Trophoblast cell (in vitro differentiated cells and primary cell): ENCODE measurements around the gene ELAVL3.

ENCODE experiments used
- DNase-seq, 2 donors: peaks; one replicate each; pipeline ENCODE4 v3.0.0-alpha.2; 2016
- H2AFZ ChIP-seq: 2 replicates; pipeline ENCODE4 v1.6.1; 2013; ENCODE audit warnings: low read length, moderate library complexity, mild to moderate bottlenecking; ENCODE audit not compliant: insufficient read depth, poor library complexity
- H2AK5ac ChIP-seq: 2 replicates; pipeline ENCODE4 v1.6.1; 2013; ENCODE audit warnings: mild to moderate bottlenecking, low read length
- H2BK120ac ChIP-seq: 2 replicates; pipeline ENCODE4 v1.6.1; 2013; ENCODE audit warnings: low read length, mild to moderate bottlenecking, moderate library complexity; ENCODE audit not compliant: insufficient read depth, poor library complexity
- H2BK12ac ChIP-seq: 2 replicates; pipeline ENCODE4 v1.6.1; 2013; ENCODE audit warnings: mild to moderate bottlenecking, low read length, moderate library complexity
- H2BK5ac ChIP-seq: 2 replicates; pipeline ENCODE4 v1.6.1; 2013; ENCODE audit warnings: low read length, low read depth, moderate library complexity, mild to moderate bottlenecking; ENCODE audit not compliant: poor library complexity
- H3K14ac ChIP-seq: 2 replicates; pipeline ENCODE4 v1.6.1; 2013; ENCODE audit warnings: mild to moderate bottlenecking, low read length
- H3K18ac ChIP-seq: 2 replicates; pipeline ENCODE4 v1.6.1; 2013; ENCODE audit warnings: mild to moderate bottlenecking, low read length
- H3K23ac ChIP-seq: 2 replicates; pipeline ENCODE4 v1.6.1; 2013; ENCODE audit warnings: low read length
- H3K27ac ChIP-seq: 2 replicates; pipeline ENCODE4 v1.5.1; 2013; ENCODE audit warnings: low read depth, mild to moderate bottlenecking, inconsistent platforms, low read length, moderate library complexity
- H3K27me3 ChIP-seq: 2 replicates; pipeline ENCODE4 v1.6.1; 2013; ENCODE audit warnings: inconsistent platforms, mild to moderate bottlenecking, low read length, moderate library complexity; ENCODE audit not compliant: insufficient read depth
- H3K36me3 ChIP-seq, 2 experiments: 1 replicate in 1 of 2; 2 replicates in 1 of 2; pipeline ENCODE4 v1.6.1; 2013; ENCODE audit warnings: low read length in 2 of 2, mild to moderate bottlenecking in 2 of 2, moderate library complexity in 1 of 2; ENCODE audit not compliant: insufficient read depth in 2 of 2, control insufficient read depth in 1 of 2
- H3K4ac ChIP-seq: 2 replicates; pipeline ENCODE4 v1.6.1; 2013; ENCODE audit warnings: low read depth, mild to moderate bottlenecking, low read length, moderate library complexity
- H3K4me1 ChIP-seq, 2 experiments: 1 replicate in 1 of 2; 2 replicates in 1 of 2; pipeline ENCODE4 v1.6.1; 2013; ENCODE audit warnings: low read length in 2 of 2, mild to moderate bottlenecking in 2 of 2, moderate library complexity in 1 of 2; ENCODE audit not compliant: insufficient read depth in 2 of 2, control insufficient read depth in 1 of 2
- H3K4me2 ChIP-seq: 2 replicates; pipeline ENCODE4 v1.6.1; 2013; ENCODE audit warnings: inconsistent platforms, mild to moderate bottlenecking, low read length, moderate library complexity
- H3K4me3 ChIP-seq: 2 replicates; pipeline ENCODE4 v1.5.1; 2013; ENCODE audit warnings: mild to moderate bottlenecking, low read depth, low read length, inconsistent platforms
- H3K79me1 ChIP-seq: one replicate; pipeline ENCODE4 v1.6.1; 2013; ENCODE audit warnings: low read length
- H3K79me2 ChIP-seq: 2 replicates; pipeline ENCODE4 v1.6.1; 2013; ENCODE audit warnings: low read length, mild to moderate bottlenecking; ENCODE audit not compliant: control insufficient read depth, insufficient read depth, poor library complexity
- H3K9ac ChIP-seq: 2 replicates; pipeline ENCODE4 v1.6.1; 2013; ENCODE audit warnings: mild to moderate bottlenecking, low read length
- H3K9me3 ChIP-seq: 2 replicates; pipeline ENCODE4 v1.6.1; 2013; ENCODE audit warnings: low read depth, mild to moderate bottlenecking, control low read depth, inconsistent platforms, low read length; ENCODE audit not compliant: insufficient read depth
- H4K12ac ChIP-seq: 2 replicates; pipeline ENCODE4 v1.6.1; 2013; ENCODE audit warnings: low read depth, mild to moderate bottlenecking, low read length, moderate library complexity
- H4K8ac ChIP-seq: 2 replicates; pipeline ENCODE4 v1.6.1; 2013; ENCODE audit warnings: low read depth, mild to moderate bottlenecking, low read length, moderate library complexity
- H4K91ac ChIP-seq: one replicate; pipeline ENCODE4 v1.6.1; 2013; ENCODE audit warnings: low read depth, mild to moderate bottlenecking, low read length, moderate library complexity
- WGBS: extraction: QIAGEN DNeasy Blood & Tissue Kit; methylation state at CpG from one replicate; pipeline ENCODE4 v1.1.7; 2013; ENCODE audit warnings: missing lambda C conversion rate; ENCODE audit not compliant: insufficient read length, insufficient coverage; ENCODE audit errors: extremely low coverage; 5-methylcytosine and 5-hydroxymethylcytosine counted together

ELAVL3 gene

GRCh38 chr19:11506101-11506555 is 25.3 kb upstream of the ELAVL3 start:
- peak overlapping the region; percentile 69 for H3K9ac ChIP-seq
- peak overlapping the region; percentile 96 for H4K8ac ChIP-seq
- peaks cover 3 to 4% of the 10 kb centered on the region in 2 experiments for H3K36me3 ChIP-seq
- peak overlapping the region; percentile 82 for H4K91ac ChIP-seq
- H3K79me1 ChIP-seq, result peaks cover 4% of the 10 kb centered on the region
- H2BK12ac ChIP-seq, result no peak overlapping the region
- peak overlapping the region; percentile 94 for H4K12ac ChIP-seq
- no peaks in the 10 kb centered on the region for H3K27me3 ChIP-seq
- peak; percentile 2 to 26 for DNase-seq
- no peaks in the 10 kb centered on the region for H3K9me3 ChIP-seq
- H2AK5ac ChIP-seq, result peak overlapping the region; percentile 96
- peak overlapping the region; percentile 15 for H3K27ac ChIP-seq
- WGBS, result no CpG with 5 or more reads among the region's 20 CpGs
- H2AFZ ChIP-seq, result peak overlapping the region; percentile 38
- peaks cover 4% of the 10 kb centered on the region for H3K79me2 ChIP-seq
- H3K23ac ChIP-seq, result no peak overlapping the region
- peaks cover 19 to 23% of the 10 kb centered on the region in 2 experiments for H3K4me1 ChIP-seq
- H3K4ac ChIP-seq, result peak overlapping the region; percentile 74
- peak overlapping the region; percentile 7 for H2BK5ac ChIP-seq
- H3K4me2 ChIP-seq, result peak overlapping the region; percentile 79
- peak overlapping the region; percentile 55 for H3K4me3 ChIP-seq
- peak overlapping the region; percentile 82 for H2BK120ac ChIP-seq
- peak overlapping the region; percentile 83 for H3K18ac ChIP-seq
- peak overlapping the region; percentile 82 for H3K14ac ChIP-seq

- Histone ChIP-seq H4K12ac (peak within 1 kb of the TSS; percentile 97), H3K27ac (peak within 1 kb of the TSS; percentile 92), H3K14ac (peak within 1 kb of the TSS; percentile 97), H2BK5ac (peak within 1 kb of the TSS; percentile 93), H3K23ac (no peak within 1 kb of the TSS), H3K18ac (peak within 1 kb of the TSS; percentile 99), H4K91ac (peak within 1 kb of the TSS; percentile 100), H3K27me3 (no peaks in the 10 kb centered on the region), H2AK5ac (peak within 1 kb of the TSS; percentile 96), H3K4me1 (peaks cover 19 to 23% of the 10 kb centered on the region in 2 experiments), H3K79me2 (peaks cover 4% of the 10 kb centered on the region), H2AFZ (peak within 1 kb of the TSS; percentile 96), H3K36me3 (peaks cover 0 to 2% of the 10 kb centered on the region in 2 experiments), H2BK120ac (peak within 1 kb of the TSS; percentile 91), H3K4ac (peak within 1 kb of the TSS; percentile 99), H3K79me1 (peaks cover 4% of the 10 kb centered on the region), H2BK12ac (peak within 1 kb of the TSS; percentile 63), H3K4me3 (peak within 1 kb of the TSS; percentile 94), H3K9me3 (no peaks in the 10 kb centered on the region), H3K4me2 (peak within 1 kb of the TSS; percentile 79), H3K9ac (peak within 1 kb of the TSS; percentile 93), H4K8ac (peak within 1 kb of the TSS; percentile 99)
- WGBS, result no CpG with 5 or more reads among the region's 65 CpGs
- DNase-seq, result peak; percentile 94 to 99
These were observed 24.8 kb upstream of the ELAVL3 start, which contains the start of gene ZNF653 for GRCh38 chr19:11505504-11506100. Gene ZNF653, minus strand, starts transcription at chr19:11505839. Its CDS starts 53 bp downstream, at chr19:11505786.

DNA sequence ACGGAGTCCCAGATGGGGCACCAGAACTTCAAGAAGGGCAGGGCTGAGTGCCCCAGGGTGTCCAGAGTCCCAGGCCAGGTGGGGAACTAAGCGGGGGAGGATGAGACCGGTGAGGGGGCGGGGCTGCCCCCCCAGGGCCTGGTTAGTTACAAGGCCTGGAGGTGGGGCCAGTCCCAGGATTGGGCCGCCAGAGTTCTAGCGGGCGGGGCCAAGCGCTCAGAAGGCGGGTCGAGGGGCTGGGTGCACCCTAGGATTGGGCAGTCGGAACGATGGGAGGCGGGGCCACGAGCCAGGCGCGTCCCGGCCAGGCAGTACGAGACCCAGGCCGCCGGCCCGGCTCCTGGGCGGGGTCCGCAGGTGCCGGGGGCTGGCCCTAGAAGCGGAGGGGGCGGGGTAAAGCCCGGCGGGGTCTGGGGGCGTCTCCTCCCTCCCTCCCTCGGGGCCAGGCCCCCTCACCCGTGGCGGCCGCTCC is 24.2 kb upstream of the ELAVL3 start:
- peak overlapping the region; percentile 96 for H2AFZ ChIP-seq
- peak overlapping the region; percentile 93 for H2BK5ac ChIP-seq
- peak overlapping the region; percentile 100 for H4K91ac ChIP-seq
- H3K9ac ChIP-seq, result peak overlapping the region; percentile 93
- H3K79me1 ChIP-seq, result peaks cover 4% of the 10 kb centered on the region
- H3K36me3 ChIP-seq, result peaks cover 0 to 2% of the 10 kb centered on the region in 2 experiments
- H3K27ac ChIP-seq, result peak overlapping the region; percentile 92
- peak overlapping the region; percentile 63 for H2BK12ac ChIP-seq
- H4K12ac ChIP-seq, result peak overlapping the region; percentile 97
- H3K4me2 ChIP-seq, result peak overlapping the region; percentile 79
- H4K8ac ChIP-seq, result peak overlapping the region; percentile 99
- peaks cover 21 to 26% of the 10 kb centered on the region in 2 experiments for H3K4me1 ChIP-seq
- H3K23ac ChIP-seq, result no peak overlapping the region
- peak overlapping the region; percentile 99 for H3K18ac ChIP-seq
- H2BK120ac ChIP-seq, result peak overlapping the region; percentile 91
- peak overlapping the region; percentile 94 for H3K4me3 ChIP-seq
- peaks cover 4% of the 10 kb centered on the region for H3K79me2 ChIP-seq
- H3K9me3 ChIP-seq, result no peaks in the 10 kb centered on the region
- no peaks in the 10 kb centered on the region for H3K27me3 ChIP-seq
- H2AK5ac ChIP-seq, result peak overlapping the region; percentile 66
- H3K14ac ChIP-seq, result peak overlapping the region; percentile 97
- H3K4ac ChIP-seq, result peak overlapping the region; percentile 99
- DNase-seq, result peak; percentile 96 to 97
- WGBS, result no CpG with 5 or more reads among the region's 33 CpGs

DNA sequence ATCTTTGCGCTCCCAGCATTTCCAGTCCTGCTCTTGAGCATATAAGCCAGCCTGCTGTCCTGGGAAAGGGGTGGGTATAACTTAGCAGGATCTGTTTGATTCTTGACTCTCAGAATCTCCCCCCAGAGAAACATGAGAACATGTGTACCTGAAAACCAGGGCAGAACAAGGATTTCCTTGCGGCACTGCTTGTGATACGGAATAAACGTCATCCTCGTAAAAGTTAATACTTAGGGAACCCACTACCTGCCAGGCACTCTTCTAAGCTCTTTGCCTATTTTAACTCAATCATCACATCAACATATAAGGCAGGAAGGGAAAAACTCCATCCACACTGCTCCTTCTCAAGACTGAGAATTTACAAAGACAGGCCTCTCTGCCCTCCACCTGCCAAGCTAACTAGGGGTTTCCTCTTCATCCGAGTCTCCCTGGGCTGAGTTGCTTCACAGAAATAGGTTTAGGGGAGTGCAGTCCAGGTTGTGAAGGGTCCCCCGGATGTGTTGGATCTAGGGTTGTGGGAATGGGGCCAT is 23.7 kb upstream of the ELAVL3 start:
- no peaks in the 10 kb centered on the region for H3K9me3 ChIP-seq
- WGBS, result no CpG with 5 or more reads among the region's 7 CpGs
- H2BK5ac ChIP-seq, result no peak overlapping the region
- H4K91ac ChIP-seq, result peak overlapping the region; percentile 11
- peak overlapping the region; percentile 8 for H3K18ac ChIP-seq
- peak overlapping the region; percentile 55 for H3K4me3 ChIP-seq
- no peaks in the 10 kb centered on the region for H3K27me3 ChIP-seq
- H2AFZ ChIP-seq, result peak overlapping the region; percentile 64
- H3K23ac ChIP-seq, result no peak overlapping the region
- peak overlapping the region; percentile 27 for H4K8ac ChIP-seq
- H2AK5ac ChIP-seq, result no peak overlapping the region
- H3K4ac ChIP-seq, result no peak overlapping the region
- peak overlapping the region; percentile 61 for H3K4me2 ChIP-seq
- H2BK120ac ChIP-seq, result no peak overlapping the region
- H3K9ac ChIP-seq, result no peak overlapping the region
- no peak overlapping the region for H3K14ac ChIP-seq
- peak in 1 of 2 donors; percentile 0 for DNase-seq
- no peak overlapping the region for H4K12ac ChIP-seq
- H3K4me1 ChIP-seq, result peaks cover 24 to 30% of the 10 kb centered on the region in 2 experiments
- H2BK12ac ChIP-seq, result no peak overlapping the region
- H3K36me3 ChIP-seq, result peaks cover 0 to 2% of the 10 kb centered on the region in 2 experiments
- peaks cover 4% of the 10 kb centered on the region for H3K79me1 ChIP-seq
- peaks cover 4% of the 10 kb centered on the region for H3K79me2 ChIP-seq
- H3K27ac ChIP-seq, result peak overlapping the region; percentile 1
